Subcutaneous adipose tissue (tissue), 4 donors: Measurements from ENCODE around the gene ADGRD1. TPM values are rescaled to one million over a fixed set of nuclear protein-coding genes. Genes with fewer than 3 reads are reported as not detected.

Experiments
- total RNA-seq, 4 donors: library from RNA; depleted of rRNA; stranded (reverse); fragments of >200 nt; gene quantifications; one replicate each; pipeline ENCODE4 v1.1.0, GENCODE V29; 2016
- TF ChIP-seq, protein P1 (sequence below): fragments of 450-650 bp; IDR thresholded peaks from one replicate; pipeline ENCODE4 v1.5.1; 2016; ENCODE audit warnings: low read depth, mild to moderate bottlenecking, control low read depth, antibody characterized with exemption, moderate library complexity

The ADGRD1 gene
- total RNA-seq, 4 donors from 2014 or later = 16.3 to 34.1 (median 24.1) TPM

DNA sequence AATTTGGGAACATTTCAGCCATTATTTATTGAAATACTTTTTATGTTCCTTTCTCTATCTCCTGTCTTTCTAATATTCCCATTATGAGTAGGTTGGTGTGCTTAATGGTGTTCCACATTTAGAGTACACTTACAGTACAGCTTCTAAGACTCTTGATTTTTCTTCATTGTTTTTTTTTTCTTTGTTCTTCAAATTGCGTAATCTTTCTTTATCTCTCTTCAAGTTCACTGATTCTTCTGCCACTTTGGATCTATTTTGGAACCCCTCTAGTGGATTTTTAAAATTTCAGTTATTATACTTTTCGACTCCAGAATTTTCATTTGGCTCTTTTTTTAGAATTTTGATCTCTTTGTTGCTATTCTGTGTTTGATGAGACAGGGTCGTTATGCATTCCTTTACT, 157.7 kb downstream of the ADGRD1 start:
- TF ChIP-seq, protein P1, sequence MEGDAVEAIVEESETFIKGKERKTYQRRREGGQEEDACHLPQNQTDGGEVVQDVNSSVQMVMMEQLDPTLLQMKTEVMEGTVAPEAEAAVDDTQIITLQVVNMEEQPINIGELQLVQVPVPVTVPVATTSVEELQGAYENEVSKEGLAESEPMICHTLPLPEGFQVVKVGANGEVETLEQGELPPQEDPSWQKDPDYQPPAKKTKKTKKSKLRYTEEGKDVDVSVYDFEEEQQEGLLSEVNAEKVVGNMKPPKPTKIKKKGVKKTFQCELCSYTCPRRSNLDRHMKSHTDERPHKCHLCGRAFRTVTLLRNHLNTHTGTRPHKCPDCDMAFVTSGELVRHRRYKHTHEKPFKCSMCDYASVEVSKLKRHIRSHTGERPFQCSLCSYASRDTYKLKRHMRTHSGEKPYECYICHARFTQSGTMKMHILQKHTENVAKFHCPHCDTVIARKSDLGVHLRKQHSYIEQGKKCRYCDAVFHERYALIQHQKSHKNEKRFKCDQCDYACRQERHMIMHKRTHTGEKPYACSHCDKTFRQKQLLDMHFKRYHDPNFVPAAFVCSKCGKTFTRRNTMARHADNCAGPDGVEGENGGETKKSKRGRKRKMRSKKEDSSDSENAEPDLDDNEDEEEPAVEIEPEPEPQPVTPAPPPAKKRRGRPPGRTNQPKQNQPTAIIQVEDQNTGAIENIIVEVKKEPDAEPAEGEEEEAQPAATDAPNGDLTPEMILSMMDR = no peak

DNA sequence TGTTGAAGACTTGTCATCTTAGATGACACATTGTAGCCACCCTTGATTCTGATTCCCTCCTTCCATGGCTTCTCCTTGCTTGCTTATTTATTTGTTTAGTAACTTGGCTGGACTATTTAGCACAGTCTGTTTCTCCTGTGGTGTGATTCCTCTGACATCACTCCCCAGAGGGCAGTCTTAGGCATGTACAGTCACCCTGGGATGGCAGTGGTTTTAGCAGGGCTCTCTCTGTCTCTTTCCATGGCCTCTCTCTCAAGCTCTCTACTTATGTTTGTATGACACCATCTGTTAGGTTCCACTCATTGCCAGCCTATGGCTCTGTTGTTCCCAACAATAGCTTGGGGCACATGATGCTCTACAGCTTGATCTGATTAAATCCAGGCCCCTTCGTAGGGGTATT, 158.3 kb downstream of the ADGRD1 start:
- TF ChIP-seq, protein P1 = no peak

DNA sequence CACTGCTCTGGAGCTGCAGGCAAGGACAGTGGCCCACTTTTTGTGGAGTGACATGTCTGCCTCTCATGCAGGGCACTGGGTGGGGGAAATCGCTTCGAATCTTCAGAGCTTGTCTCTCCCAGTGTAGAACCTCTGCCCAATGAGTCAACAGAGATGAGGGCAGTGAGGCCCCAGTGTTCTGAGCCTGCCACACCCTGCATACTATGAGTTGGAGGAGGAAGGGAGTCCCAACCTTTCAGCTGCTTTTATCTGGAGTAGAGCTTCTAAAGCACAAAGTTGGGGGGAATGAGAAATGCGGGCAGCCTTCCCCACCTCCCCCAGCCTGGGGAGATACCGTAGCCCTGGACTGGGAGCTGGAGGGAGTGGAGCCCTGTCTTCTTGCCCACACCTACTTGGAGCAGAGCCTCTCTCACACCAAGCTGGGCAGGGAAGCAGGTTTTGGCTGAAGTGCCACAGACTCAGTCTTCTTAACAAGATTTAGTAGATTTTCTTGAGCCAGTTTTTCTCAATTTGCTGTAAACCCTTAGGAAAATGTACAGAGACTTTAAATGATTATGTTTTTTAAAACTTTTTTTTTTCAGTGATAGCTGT, 159.1 kb downstream of the ADGRD1 start:
- TF ChIP-seq, protein P1 = no peak

DNA sequence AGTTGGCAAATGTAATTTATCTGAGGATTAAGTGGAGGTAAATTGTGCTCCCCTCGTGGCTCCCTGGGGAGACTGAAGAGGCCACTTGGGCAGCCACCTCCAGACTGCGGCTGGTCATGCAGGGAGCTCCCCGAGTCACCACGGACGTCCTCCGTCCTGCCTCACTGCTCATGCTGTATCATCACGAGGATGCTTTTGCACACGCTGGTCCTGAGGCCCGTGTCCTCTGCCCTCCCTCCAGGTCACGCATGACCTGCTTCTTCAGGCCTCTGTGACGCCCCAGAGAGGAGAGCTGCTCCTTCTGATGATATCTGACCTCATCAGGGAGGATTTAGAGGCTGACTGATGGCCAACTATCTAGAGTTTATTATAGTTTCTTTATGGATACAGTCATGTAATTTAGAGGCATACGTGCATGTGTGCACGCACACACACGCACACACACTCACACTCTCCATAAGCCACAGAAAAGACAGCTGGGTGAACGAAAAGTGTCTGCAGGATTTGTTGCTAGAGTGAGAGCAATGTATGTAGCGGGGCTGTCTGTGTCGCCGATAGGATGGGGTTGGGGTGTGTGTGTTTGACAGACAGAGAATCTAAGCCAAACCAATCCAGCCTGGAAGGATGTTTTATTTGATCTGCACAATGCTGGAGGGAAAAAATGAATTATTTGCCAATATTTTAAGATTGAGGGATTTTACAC, 160.0 kb downstream of the ADGRD1 start:
- TF ChIP-seq, protein P1 = no peak

DNA sequence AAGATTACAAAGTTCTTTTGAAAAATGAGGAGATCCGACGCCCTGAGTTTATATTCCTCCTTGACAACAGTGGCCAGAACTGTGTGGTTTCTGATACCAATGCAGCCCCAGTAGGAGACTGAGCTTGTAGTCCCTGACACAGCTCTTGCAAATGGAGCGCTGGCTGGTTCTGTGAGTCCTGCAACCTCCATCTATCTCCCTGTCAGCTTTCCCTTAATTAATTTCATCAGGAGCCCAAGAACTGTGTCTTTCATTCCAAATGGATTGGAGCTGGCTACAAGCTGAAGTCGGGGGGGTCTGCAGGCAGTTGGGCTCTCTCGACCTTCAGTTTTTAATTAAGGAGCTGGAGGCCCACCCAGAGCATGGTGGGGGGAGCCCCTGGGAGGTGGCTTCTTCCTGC, 160.6 kb downstream of the ADGRD1 start:
- TF ChIP-seq, protein P1 = no peak

DNA sequence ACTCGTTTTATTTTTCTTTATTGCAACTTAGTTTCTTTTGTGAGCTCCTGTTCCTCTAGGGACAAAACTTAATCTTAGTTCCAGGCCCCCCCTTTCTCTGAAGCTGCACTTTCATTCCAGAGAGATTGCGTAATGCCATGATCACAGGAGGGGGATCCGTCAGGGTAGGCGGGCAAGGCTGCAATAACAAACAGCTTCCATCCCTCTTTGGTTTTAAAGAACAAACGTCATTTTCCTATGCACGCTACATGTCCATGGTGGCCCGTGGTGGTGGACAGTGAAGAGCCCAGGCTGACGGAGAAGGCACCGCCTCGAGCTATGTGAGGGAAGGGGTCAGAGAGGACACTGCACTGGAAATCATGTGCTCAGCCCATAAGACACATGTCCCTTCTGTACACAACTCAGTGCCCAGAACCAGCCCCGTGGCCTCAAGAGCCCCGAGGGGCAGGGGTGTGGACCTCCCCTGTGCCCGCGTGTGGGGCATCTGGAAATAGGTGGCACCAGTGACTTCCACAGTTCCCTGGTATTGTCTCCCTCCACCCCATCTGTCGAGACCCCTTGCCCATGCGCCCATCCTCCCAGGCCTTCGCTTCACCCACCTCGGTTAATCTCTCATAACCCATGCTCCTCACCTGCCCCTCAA, 161.4 kb downstream of the ADGRD1 start:
- TF ChIP-seq, protein P1 = no peak

DNA sequence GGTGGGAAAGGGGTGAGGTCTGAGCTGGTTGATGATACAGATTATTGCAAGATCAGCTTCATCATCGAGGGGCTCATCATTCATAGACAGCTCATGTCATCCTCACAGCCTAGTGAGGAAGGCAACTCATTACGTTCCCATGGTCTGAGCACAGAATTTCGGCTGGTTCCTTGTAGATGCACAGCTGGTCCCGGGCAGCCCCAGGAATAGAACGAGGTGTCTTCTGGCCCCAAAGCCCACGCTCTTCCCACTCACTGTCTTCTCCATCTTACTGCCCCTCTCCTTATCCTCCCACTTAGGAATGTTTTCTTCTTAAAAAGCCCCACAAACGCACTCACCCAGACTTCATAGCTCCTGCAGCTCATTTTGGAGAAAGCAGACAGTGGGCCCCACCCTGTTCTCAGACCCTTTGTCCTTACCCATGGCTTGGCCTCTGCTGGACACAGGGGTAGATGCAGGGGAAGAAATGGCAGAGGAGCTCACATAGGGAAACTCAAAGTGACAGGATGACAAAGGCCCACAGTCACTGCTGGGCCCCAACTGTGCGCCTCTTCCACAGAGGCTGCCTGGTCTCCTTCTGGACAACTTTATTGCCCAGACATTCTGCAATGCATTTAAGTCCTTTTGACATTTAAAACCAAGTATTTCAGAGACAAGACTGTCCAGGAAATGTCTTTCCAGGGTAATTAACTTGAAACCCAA, 162.2 kb downstream of the ADGRD1 start:
- TF ChIP-seq, protein P1 = no peak
